SK-N-SH treated with all-trans-retinoic acid at 6 μM for 48 hours (cell line): ENCODE measurements around the gene RPL21.

Experiments
- POU6F1 ChIP-seq: fragments of 250-450 bp; sonication (Bioruptor Pico); IDR thresholded peaks from 2 replicates; pipeline ENCODE4 v1.8.0; 2021; ENCODE audit warnings: low read depth, mild to moderate bottlenecking, moderate library complexity, borderline replicate concordance
- ZFP30 ChIP-seq: fragments of 450-650 bp; formaldehyde crosslinking; IDR thresholded peaks from 2 replicates; pipeline ENCODE4 v1.5.0; 2022; ENCODE audit warnings: mild to moderate bottlenecking, moderate library complexity

- TF ChIP-seq ZFP30 (CRISPR knock-in tag) (no peak), POU6F1 (CRISPR knock-in tag) (no peak)
Measured at GRCh38 chr13:27245610-27246009, 5.7 kb upstream of the RPL21 start.
